Right lobe of liver (tissue), 4 donors: ENCODE data around the gene MUC6.

Experiments
- CTCF ChIP-seq, 4 donors: fragments of 200-600 bp in 3 of 4; fragments of 450-650 bp in 1 of 4; IDR thresholded peaks; one replicate each; pipeline versions ENCODE4 v1.5.1 to v1.8.0; 2016 to 2022; ENCODE audit warnings: antibody characterized with exemption in 4 of 4, mild to moderate bottlenecking in 2 of 4
- POLR2A ChIP-seq: fragments of 450-650 bp; IDR thresholded peaks from one replicate; pipeline ENCODE4 v1.6.1; 2017; ENCODE audit warnings: antibody characterized with exemption, mild to moderate bottlenecking
- donor health status: DM: no; HTN: no; CAD: no.
- donor health status: DM: no; HTN: no; CAD: no.
- donor health status: DM: no; HTN: yes; CAD: no.

- TF ChIP-seq CTCF (IDR thresholded peaks at IDR 0.05) (no peak), POLR2A (no peak)
Observed at GRCh38 chr11:1077417-1078119, 41.0 kb upstream of the MUC6 start.
